Measurements from ENCODE around the gene ATP6V1B1.

GRCh38 chr2:70949086-70949485 is 13.4 kb downstream of the ATP6V1B1 start:
- TF ChIP-seq CTCF (IDR thresholded peaks at IDR 0.05; ENCODE audit: low read depth, low read length) = no peak
- TF ChIP-seq EZH2phosphoT487 (IDR thresholded peaks at IDR 0.05; ENCODE audit: low read depth) = no peak

All from OCI-LY3 (cell line).